ENCODE results near the gene ERMAP. TPM values are rescaled to one million over a fixed set of nuclear protein-coding genes. Genes with fewer than 3 reads are reported as not detected.

The ERMAP gene
- total and polyA plus RNA-seq, 2 of the 8 experiments (the other 6 are each of a cell fraction or from before 2014, with no cell fraction given): 2.5 to 3.9 TPM

- no peak for TF ChIP-seq CHD7 (IDR thresholded peaks at IDR 0.05; ENCODE audit: insufficient replicate concordance, low read length)
- no peak for TF ChIP-seq CTBP2 (IDR thresholded peaks at IDR 0.05; ENCODE audit: borderline replicate concordance, insufficient read depth, insufficient read length, low read length)
- TF ChIP-seq SIN3A (conservative IDR thresholded peaks at IDR 0.05 in 1 of 2, IDR thresholded peaks at IDR 0.05 in 1 of 2; ENCODE audit: low read depth in 1 of 2, low read length in 2 of 2): no peak
- TF ChIP-seq NANOG (IDR thresholded peaks at IDR 0.05; ENCODE audit: insufficient read depth, low read depth, low read length, poor library complexity, severe bottlenecking): no peak
- no peak for TF ChIP-seq TAF7 (optimal IDR thresholded peaks at IDR 0.05; ENCODE audit: borderline replicate concordance, low read depth, low read length)
- TF ChIP-seq CBX8 (IDR thresholded peaks at IDR 0.05; ENCODE audit: borderline replicate concordance, low read depth, low read length): no peak
- no peak for TF ChIP-seq POU5F1 (IDR thresholded peaks at IDR 0.05; ENCODE audit: low read depth, low read length)
- no peak for TF ChIP-seq GTF2F1 (IDR thresholded peaks at IDR 0.05; ENCODE audit: borderline replicate concordance, low read depth, low read length)
Observed at GRCh38 chr1:42845193-42845592, 28.3 kb downstream of the ERMAP start (continued).

Measured in H1 (cell line).